Fibroblast of lung (primary cell): ENCODE results near the gene POU2F1. TPM values are rescaled to one million over a fixed set of nuclear protein-coding genes. Genes with fewer than 3 reads are reported as not detected.
"Not testable (repeated sequence)": the region's sequence is repeated elsewhere in the genome, so short reads cannot be mapped to it uniquely, and the experiment has no call there.

ENCODE experiments used
- DNase-seq, 2 donors: peaks; one replicate each; pipeline versions ENCODE4 v3.0.0 to v3.0.0-alpha.2; 2010; ENCODE audit warnings: low read depth in 2 of 2
- H2AFZ ChIP-seq: 2 replicates; pipeline ENCODE4 v1.5.1; 2012; ENCODE audit warnings: low read length, control low read depth, inconsistent platforms
- H3K27ac ChIP-seq: 2 replicates; pipeline ENCODE4 v1.5.1; 2011; ENCODE audit warnings: low read length, control low read depth; ENCODE audit not compliant: insufficient read depth
- H3K27me3 ChIP-seq: 2 replicates; pipeline ENCODE4 v1.5.1; 2011; ENCODE audit warnings: mild to moderate bottlenecking, low read length; ENCODE audit not compliant: control insufficient read depth, insufficient read depth
- H3K36me3 ChIP-seq: 2 replicates; pipeline ENCODE4 v1.5.1; 2011; ENCODE audit warnings: low read length; ENCODE audit not compliant: control insufficient read depth, insufficient read depth
- H3K4me1 ChIP-seq: 2 replicates; pipeline ENCODE4 v1.5.1; 2011; ENCODE audit warnings: low read length; ENCODE audit not compliant: control insufficient read depth, insufficient read depth; ENCODE audit errors: extremely low read depth
- H3K4me2 ChIP-seq: 2 replicates; pipeline ENCODE4 v1.5.1; 2011; ENCODE audit warnings: low read length, control low read depth; ENCODE audit not compliant: insufficient read depth; ENCODE audit errors: extremely low read depth
- H3K4me3 ChIP-seq, 4 experiments: fragments of 200-600 bp in 1 of 4; sonication (generic) in 1 of 4; replicated peaks in 1 of 4; 2 replicates each; pipeline ENCODE4 v1.5.1; 2011 to 2016; ENCODE audit warnings: low read length in 4 of 4, low read depth in 3 of 4, mild to moderate bottlenecking in 3 of 4, control low read depth in 2 of 4, inconsistent platforms in 1 of 4, mixed read lengths in 1 of 4; ENCODE audit not compliant: insufficient read depth in 1 of 4; ENCODE audit errors: control extremely low read depth in 1 of 4
- H3K79me2 ChIP-seq: 2 replicates; pipeline ENCODE4 v1.5.1; 2012; ENCODE audit warnings: mild to moderate bottlenecking, low read length, inconsistent platforms; ENCODE audit not compliant: control insufficient read depth, insufficient read depth
- H3K9ac ChIP-seq: 2 replicates; pipeline ENCODE4 v1.5.1; 2011; ENCODE audit warnings: mild to moderate bottlenecking, low read length, control low read depth; ENCODE audit not compliant: insufficient read depth
- H3K9me3 ChIP-seq: 2 replicates; pipeline ENCODE4 v1.5.1; 2012; ENCODE audit warnings: low read depth, low read length; ENCODE audit not compliant: control insufficient read depth, insufficient read depth
- H4K20me1 ChIP-seq: 2 replicates; pipeline ENCODE4 v1.5.1; 2011; ENCODE audit warnings: low read length; ENCODE audit not compliant: control insufficient read depth, insufficient read depth; ENCODE audit errors: extremely low read depth
- EZH2 ChIP-seq: IDR thresholded peaks from 2 replicates; pipeline ENCODE4 v1.5.1; 2012; ENCODE audit warnings: low read length, control low read depth, mild to moderate bottlenecking; ENCODE audit errors: missing control alignments
- polyA plus RNA-seq, 2 donors: library from polyadenylated mRNA; depleted of rRNA in 1 of 2; stranded (reverse) in 1 of 2; unstranded in 1 of 2; fragments of >200 nt; gene quantifications; 2 replicates each; pipeline ENCODE4 v1.2.1, GENCODE V29; 2011 to 2012; ENCODE audit warnings: missing spikeins in 1 of 2
- total RNA-seq: library from RNA; depleted of rRNA; stranded (reverse); fragments of >200 nt; gene quantifications from 2 replicates; pipeline ENCODE4 v1.2.1, GENCODE V29; 2014
- TF ChIP-seq, protein P1 (sequence below), 2 donors: IDR thresholded peaks in 1 of 2; conservative IDR thresholded peaks in 1 of 2; 1 replicate in 1 of 2; 2 replicates in 1 of 2; pipeline ENCODE4 v1.5.1; 2011 to 2012; ENCODE audit warnings: low read length in 2 of 2, control low read depth in 1 of 2, inconsistent platforms in 1 of 2, low read depth in 1 of 2, mild to moderate bottlenecking in 1 of 2

The POU2F1 gene
- total and polyA plus RNA-seq, 2 donors (not counting 1 experiment from before 2014, with no cell fraction given), result 3.5 to 4.3 TPM

GRCh38 chr1:167314671-167315070 is 94.0 kb downstream of the POU2F1 start:
- Histone ChIP-seq H3K27me3 (no peaks in the 10 kb centered on the region), H3K4me3 (no peak overlapping the region), H3K36me3 (no peaks in the 10 kb centered on the region), H3K27ac (no peak overlapping the region), H3K9me3 (no peaks in the 10 kb centered on the region), H3K9ac (no peak overlapping the region), H3K4me2 (no peak overlapping the region), H2AFZ (no peak overlapping the region), H3K4me1 (no peaks in the 10 kb centered on the region), H4K20me1 (no peaks in the 10 kb centered on the region), H3K79me2 (no peaks in the 10 kb centered on the region)
- no peak for DNase-seq
- no peak for TF ChIP-seq EZH2
- TF ChIP-seq, protein P1, sequence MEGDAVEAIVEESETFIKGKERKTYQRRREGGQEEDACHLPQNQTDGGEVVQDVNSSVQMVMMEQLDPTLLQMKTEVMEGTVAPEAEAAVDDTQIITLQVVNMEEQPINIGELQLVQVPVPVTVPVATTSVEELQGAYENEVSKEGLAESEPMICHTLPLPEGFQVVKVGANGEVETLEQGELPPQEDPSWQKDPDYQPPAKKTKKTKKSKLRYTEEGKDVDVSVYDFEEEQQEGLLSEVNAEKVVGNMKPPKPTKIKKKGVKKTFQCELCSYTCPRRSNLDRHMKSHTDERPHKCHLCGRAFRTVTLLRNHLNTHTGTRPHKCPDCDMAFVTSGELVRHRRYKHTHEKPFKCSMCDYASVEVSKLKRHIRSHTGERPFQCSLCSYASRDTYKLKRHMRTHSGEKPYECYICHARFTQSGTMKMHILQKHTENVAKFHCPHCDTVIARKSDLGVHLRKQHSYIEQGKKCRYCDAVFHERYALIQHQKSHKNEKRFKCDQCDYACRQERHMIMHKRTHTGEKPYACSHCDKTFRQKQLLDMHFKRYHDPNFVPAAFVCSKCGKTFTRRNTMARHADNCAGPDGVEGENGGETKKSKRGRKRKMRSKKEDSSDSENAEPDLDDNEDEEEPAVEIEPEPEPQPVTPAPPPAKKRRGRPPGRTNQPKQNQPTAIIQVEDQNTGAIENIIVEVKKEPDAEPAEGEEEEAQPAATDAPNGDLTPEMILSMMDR (conservative IDR thresholded peaks at IDR 0.05 in 1 of 2, IDR thresholded peaks at IDR 0.05 in 1 of 2; ENCODE audit: low read depth in 1 of 2, low read length in 2 of 2), result no peak

GRCh38 chr1:167317463-167317862 is 96.8 kb downstream of the POU2F1 start:
- no peaks in the 10 kb centered on the region for H3K27me3 ChIP-seq
- H3K9ac ChIP-seq, result no peak overlapping the region
- H3K36me3 ChIP-seq, result no peaks in the 10 kb centered on the region
- no peak overlapping the region for H2AFZ ChIP-seq
- H3K79me2 ChIP-seq, result no peaks in the 10 kb centered on the region
- no peaks in the 10 kb centered on the region for H4K20me1 ChIP-seq
- no peak for DNase-seq
- no peaks in the 10 kb centered on the region for H3K4me1 ChIP-seq
- H3K4me2 ChIP-seq, result no peak overlapping the region
- no peak overlapping the region for H3K27ac ChIP-seq
- TF ChIP-seq, protein P1 (conservative IDR thresholded peaks at IDR 0.05 in 1 of 2, IDR thresholded peaks at IDR 0.05 in 1 of 2; ENCODE audit: low read depth in 1 of 2, low read length in 2 of 2), result no peak
- TF ChIP-seq EZH2, result no peak
- H3K9me3 ChIP-seq, result no peaks in the 10 kb centered on the region
- H3K4me3 ChIP-seq, result no peak overlapping the region

- H3K79me2 ChIP-seq, H3K9ac ChIP-seq, H3K27ac ChIP-seq, H2AFZ ChIP-seq, H3K36me3 ChIP-seq, H3K4me1 ChIP-seq, H3K27me3 ChIP-seq, H4K20me1 ChIP-seq, H3K9me3 ChIP-seq, DNase-seq, H3K4me2 ChIP-seq, H3K4me3 ChIP-seq: not testable (repeated sequence)
These were observed 98.5 kb downstream of the POU2F1 start for GRCh38 chr1:167319206-167319605.
